Midbrain (tissue), 1 donor: Measurements from ENCODE around the gene PPOX.

ENCODE experiments used
- DNase-seq: peaks from one replicate; lab custom pipeline; 2025; lab: John Stamatoyannopoulos, UW

The PPOX gene

DNA sequence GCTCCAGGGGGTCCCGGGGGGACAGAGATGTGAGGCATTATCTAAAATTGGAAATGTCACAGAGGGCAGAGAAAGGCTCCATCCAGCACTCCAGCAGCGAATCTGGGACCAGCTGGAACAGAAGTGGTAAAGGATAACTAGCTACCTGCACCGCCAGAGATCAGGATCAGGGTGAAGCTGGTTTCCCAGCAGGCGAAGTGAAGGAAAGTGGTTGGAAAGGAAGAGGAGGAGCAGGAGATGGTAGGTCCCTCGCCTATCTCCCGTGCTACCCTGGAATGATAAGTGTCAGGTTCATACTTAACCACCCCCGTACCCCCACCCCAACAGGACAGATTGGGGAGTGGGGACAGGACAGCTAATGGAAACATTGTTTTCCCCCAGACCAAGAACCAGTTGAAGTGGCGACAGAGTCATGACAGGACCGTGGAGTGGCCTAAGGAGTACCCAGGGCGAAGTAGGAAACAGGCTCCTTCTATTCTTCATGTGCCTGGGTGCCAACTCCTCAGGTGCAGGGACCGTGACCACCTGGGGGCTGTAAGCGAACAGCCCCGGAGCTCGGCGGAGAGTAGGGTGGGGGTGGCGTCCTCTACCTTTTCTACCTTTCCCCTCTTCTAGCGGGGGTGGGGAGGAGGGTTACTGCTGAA lies 10.4 kb downstream of the PPOX start:
- no peak for DNase-seq

DNA sequence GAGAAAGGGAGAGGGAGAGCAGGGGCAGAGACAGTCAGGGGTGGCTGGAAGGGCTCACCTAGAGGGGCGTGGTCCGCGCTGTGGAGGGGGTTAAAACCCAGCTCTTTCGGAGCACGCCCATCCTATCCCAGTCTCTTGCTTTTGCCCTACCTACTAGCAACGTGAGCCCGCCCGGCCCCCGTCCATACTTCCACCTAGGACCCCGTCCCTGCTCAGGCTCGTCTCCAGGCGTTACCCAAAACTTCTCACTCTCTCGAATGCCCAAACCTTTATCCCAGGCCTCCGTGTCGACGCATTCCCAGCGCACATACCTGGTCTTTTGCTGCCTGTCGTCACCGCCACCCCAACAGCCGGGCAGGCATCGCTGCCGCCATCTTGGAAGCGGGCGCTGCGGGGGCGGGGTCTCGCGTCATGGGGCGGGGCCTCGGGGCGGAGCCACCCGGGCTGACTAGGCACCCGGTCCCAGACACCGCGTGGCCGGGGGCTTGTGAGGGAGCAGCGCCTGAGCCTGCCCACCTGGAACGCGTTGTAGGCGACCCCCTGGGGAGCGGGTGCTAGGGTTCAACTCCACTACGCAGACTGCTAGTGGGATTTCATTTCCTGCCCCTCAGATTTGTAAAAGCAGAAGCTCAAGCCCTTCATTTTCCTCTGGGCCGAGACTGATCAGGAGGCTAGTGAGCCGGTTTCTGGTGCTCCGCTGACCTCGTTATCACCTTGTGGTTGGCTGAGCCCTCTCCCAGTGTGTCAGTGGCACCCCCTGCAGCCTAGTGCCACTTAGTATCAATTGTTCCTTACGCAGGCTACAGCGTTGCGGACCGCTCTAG lies 11.1 kb downstream of the PPOX start, which contains the start of gene B4GALT3:
B4GALT3 (minus strand) TSS at position 396 of the 824 bp plus-strand sequence. CDS start 1,447 bp downstream, outside the sequence.
- peak; percentile 88 for DNase-seq

DNA sequence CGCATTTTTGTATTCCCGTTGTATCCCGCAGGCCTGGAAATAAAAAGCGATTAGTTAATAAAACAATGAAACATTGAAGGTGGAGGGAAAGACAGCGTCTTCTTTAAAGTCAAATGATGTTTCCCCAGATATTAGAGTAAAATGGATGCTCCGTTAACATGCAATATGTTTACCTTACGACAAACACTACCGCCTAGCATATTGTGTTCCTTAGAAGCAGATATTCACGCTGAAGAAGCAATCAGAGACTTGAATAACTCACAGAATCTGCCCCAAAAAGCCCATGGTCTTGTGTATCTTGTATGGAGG lies 11.7 kb downstream of the PPOX start:
- DNase-seq, result no peak

DNA sequence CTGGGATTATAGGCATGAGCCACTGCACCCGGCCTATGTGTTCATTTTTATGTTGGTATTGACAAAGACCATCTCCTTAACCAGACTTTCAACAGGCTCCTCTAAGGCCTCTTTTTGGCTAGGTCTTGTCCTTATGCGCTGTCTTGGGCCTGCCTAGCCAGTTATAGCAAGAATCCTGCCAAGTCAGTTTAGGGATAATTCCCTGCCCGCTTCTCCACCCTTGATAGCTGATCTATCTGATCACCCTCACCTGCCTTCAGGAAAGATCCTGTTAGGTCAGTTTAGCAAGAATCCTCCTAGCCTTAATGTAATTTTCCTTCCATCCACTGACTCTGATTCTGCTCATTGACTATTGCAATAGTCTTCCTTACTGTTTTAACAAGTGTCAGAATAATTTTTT lies 13.5 kb downstream of the PPOX start:
- no peak for DNase-seq

GRCh38 chr1:161180639-161181038 lies 14.4 kb downstream of the PPOX start:
- DNase-seq, result peak; percentile 13

GRCh38 chr1:161182214-161182613 lies 16.0 kb downstream of the PPOX start:
- DNase-seq, result no peak

DNA sequence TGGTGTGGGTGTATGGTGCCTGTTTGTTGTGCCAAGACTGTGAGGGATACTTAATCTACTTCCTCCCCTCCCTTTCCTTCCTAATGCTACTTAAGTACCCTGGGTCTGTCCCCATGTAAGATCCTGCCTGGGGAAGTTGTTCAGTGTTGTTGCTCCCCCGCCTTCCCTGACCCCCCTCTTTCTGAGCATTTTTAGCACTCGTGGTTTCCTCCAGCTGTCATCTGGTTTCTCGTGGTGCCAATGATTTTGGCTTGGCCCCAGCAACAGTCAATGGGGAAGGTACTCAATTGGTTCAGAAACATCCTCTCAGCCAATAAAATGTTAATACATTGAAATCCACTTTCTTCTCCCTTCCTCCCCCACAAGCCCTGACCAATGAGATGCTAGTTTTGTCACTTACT lies 19.1 kb downstream of the PPOX start:
- peak; percentile 41 for DNase-seq

DNA sequence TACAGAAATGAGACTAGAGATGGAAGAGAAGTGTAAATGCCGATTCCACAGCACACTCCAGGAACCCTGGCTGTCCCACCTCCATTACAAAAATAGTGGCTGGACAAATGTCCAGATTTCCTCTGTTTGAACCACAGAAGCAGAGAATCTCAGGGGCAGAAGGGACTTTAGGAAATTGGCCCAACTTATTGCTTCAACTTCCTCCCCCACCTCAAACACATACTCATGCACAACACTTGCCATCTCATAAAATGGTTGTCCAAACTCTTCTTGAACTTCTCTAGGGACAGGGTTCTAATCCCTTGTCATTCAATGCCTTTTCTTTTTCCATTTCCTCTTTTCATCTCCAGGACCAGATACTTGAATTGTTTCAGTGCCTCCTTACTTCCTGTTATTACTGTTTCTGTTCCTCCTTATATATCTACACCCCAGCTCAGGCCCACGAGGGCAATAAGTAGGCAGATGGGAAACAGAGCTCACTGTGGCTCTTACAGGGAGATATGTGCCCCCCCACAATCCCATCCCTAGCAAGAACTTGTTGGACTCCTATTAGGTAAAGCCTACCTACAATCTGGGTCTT lies 19.6 kb downstream of the PPOX start:
- DNase-seq, result peak; percentile 23

GRCh38 chr1:161187311-161187710 lies 21.1 kb downstream of the PPOX start:
- no peak for DNase-seq

- no peak for DNase-seq
These were observed 22.2 kb downstream of the PPOX start for GRCh38 chr1:161188381-161188780.

GRCh38 chr1:161189036-161189435 lies 22.8 kb downstream of the PPOX start:
- no peak for DNase-seq

DNA sequence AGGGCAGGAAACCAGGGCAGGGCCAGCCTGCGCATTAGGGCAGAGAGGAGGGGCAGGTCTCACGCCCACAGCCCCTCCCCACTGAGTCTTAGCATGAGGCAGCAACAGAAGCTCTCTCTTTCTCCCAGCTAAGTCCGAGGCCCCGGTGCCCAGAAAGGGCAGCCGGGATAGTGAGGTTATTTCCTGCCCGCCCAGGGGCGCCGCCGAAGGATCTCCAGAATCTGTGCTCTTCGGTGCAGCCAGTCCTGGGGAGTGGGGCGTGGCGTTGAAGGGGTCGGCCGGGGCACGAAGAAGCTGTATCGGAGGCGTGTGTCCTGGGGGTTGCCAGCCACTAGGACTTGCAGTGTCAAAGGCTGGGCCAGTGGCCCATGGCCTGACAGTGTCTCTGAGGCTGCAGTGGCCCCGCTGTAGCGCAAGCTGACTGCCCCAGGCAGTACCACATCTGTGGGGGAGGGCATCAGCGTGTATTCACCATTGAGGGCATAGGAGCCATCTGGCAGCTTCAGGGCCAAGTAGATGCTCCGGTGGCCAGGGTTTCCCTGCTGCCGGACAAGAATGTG lies 24.8 kb downstream of the PPOX start:
- peak; percentile 24 for DNase-seq

- no peak for DNase-seq
These were observed 25.7 kb downstream of the PPOX start for GRCh38 chr1:161191971-161192370.

DNA sequence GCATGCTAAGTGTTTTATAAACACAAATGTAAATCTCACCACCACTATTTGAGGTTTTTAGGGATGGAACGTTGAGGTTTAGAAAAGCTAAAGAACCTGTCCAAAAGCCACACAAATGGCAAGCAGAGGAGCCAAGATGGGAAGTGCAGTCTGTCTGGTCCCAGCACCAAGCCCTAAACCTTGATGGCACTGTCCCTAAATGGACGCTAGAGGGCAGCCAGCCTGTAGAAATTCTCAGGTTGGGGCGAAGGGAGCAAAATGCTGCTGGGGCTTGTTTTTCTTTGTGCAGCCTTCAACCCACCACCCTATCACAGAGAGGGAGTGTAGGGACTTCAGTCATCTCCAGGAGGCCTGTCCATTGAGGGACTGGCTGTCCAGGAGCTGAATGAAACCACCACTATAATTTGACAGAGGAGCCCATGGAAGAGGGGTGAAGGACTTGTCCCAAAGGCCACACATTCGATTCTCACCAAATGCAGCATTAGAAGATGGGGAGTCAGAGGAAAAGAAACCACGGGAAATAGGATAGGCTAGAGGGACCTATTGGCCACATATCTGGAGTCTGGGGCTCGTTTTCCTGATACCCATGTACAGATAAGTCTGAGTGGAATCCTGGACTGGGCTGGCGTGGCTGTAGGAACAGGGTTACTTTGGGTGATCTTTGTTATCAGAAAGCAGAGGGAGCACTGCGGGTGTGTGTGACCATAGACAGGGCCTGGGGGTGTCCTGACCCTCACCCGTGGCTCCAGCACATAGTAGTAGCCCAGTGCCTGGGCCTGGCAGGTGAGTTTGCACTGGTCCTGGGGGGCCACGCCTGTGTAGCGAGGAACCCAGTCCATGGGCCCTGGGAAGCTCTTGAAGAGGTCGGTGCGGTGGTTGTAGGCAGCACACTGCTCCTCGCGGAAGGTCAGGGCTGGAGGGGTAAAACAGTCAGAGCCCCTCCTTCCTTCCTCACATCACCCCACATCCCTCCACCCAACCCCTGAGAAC lies 26.5 kb downstream of the PPOX start:
- peak; percentile 82 for DNase-seq

GRCh38 chr1:161193561-161194235 lies 27.5 kb downstream of the PPOX start:
- peak; percentile 86 for DNase-seq

DNA sequence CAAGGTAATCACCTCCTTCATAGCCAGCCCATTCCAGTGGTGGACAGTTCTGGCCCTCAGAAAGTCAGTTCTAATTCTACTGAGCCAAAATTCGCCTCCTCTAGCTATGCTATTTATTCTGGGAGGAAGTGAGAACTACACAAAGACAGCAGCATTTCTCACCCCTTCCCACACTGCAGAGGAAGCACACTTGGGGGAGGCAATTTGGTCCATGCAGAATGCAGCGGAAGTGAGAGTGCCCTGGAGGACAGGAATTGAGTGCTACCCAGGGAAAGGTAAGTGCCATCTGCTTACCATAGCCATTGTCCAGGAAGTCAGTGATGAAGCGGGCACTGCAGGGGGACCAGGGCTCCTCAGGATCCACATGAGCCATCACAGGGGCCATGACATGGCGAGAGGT lies 28.9 kb downstream of the PPOX start:
- peak; percentile 56 for DNase-seq

GRCh38 chr1:161196111-161196510 lies 29.9 kb downstream of the PPOX start:
- no peak for DNase-seq

GRCh38 chr1:161196521-161197451 lies 30.6 kb downstream of the PPOX start:
- peak; percentile 19 for DNase-seq

DNA sequence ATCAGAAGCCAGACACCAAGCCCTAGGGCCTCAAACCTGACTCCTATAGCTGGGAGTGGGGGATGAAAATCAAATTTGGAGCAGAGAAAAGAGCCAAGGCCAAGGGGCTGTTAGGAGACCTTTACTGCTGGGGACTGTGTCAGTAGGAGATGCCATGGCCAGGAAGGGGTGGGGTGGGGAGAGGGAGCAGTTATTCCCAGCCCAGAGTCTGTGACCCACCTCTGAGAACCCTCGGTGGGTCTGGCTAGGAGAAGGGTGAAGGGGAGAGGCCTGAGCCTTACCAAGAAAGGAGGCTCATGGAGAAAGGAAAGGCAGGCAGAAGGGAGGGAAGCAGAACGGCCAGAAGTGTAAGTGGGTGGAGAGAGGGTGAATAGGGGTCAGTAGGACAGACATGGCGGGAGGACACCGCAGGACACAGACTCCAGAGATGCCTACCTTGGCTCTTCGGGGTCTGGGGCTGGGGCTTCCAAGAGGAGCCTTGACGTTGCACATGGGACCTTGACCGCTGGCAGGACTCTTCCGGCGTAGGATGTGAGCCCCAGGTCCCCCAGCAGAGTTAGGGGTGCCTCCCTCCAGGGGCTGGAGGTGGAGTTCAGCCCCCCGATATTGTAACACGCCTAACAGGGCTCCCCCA lies 31.5 kb downstream of the PPOX start:
- no peak for DNase-seq
